Activated CD8-positive, alpha-beta memory T cell treated with anti-CD3 and anti-CD28 coated beads, Interleukin-2, amount 50 U/mL, for 1 hour (primary cell): ENCODE measurements around the gene PRRX2.
"Not testable (repeated sequence)": the region's sequence is repeated elsewhere in the genome, so short reads cannot be mapped to it uniquely, and the experiment has no call there.

Experiments used
- DNase-seq: peaks from one replicate; pipeline ENCODE4 v3.0.0-alpha.2; 2020; ENCODE audit errors: extremely low read depth

The PRRX2 gene

DNA sequence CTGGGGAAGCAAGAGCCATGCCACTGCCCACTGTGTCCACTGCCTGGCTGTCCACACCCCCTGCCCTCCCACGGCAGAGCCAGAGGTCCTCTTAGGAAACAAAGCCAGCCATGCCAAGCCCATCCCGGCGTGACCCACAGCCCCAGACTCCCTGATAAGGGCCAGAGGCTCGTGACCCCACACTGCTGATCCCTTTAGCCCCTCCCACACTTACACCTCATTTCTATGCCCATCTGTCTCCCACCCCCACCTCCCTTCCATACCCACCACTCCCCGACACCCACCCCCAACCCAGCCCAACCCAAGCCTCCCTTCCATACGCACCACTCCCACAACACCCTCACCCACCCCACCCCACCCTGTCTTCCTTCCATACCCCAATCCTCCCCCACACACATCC lies 70.1 kb downstream of the PRRX2 start:
- DNase-seq = no peak

DNA sequence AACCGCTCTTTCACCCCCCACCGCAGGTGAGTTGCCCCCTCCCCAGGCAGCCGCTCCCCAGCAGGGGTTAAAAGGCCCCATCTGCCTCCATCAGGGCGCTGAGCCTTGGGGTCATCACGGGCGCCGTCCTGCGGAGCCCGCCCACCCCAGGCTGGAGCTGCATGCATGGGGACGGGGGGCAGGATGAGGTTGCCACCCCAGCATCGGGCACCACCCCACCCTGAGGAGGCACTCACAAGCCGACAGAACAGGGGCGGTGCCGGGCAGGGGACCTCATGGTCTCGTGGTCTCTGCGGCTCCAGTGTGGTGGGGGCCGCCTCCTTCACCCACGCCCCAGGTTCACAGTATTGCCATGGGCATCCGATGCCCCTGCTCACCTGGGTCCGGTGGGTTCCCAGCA lies 70.9 kb downstream of the PRRX2 start:
- no peak for DNase-seq

DNA sequence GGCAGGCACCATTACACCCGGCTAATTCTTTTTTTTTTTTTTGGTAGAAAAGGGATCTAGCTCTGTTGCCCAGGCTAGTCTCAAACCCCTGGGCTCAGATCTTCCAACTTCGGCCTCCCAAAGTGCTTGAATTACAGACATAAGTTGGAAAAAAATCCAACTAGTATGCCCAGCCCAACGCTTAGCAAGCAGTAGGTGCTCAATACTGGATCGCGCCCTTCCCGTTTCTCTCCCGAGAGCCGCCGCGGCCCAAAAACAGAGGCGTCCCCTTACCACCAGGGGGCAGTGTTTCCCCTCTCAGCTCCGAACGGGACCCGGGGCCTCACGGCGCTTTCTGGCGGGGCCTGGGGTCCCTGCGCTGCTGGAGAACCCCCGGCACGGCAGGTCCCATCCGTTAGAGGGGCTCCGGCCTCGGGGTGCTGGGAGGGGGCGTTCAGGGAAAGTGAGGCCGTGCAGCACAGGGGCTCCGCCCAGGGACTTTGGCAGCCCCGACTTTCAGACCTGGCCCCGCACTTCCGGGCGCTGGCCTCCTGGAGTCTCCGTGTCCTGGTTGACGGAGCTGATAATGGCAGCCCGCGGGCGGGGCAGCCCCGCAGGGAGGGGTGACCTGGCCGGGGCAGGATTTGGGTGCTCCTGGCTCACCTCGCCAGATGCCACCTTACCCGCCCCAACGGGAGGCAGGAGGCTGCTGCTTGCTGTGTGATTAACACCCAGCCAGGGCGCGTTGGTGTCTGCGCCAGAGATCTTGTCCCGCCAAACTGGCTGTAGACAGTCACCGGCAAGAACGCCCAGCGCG lies 72.2 kb downstream of the PRRX2 start:
- peak; percentile 73 for DNase-seq

GRCh38 chr9:129739432-129739831 lies 74.0 kb downstream of the PRRX2 start:
- no peak for DNase-seq

DNA sequence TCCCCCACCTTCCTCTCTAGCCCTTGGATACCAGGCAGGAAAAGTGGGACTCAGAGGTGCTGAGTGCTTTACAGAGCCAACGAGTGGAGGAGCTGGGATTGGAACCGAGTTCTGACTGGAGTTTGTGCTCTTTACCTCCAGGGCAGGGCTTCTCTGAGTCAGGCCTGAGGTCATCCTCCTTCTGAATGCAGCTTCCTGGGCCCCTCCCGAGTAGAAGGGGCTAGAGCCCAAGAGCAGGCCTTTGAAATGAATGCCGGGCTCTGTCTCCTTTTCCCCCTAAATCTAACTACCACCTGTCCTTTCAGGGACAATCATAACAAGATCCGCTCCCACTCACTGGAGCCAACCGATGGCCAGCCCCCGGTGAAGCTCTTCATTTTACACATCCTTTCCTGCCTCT lies 74.7 kb downstream of the PRRX2 start:
- no peak for DNase-seq

GRCh38 chr9:129740666-129741464 lies 75.4 kb downstream of the PRRX2 start:
- DNase-seq = no peak

DNA sequence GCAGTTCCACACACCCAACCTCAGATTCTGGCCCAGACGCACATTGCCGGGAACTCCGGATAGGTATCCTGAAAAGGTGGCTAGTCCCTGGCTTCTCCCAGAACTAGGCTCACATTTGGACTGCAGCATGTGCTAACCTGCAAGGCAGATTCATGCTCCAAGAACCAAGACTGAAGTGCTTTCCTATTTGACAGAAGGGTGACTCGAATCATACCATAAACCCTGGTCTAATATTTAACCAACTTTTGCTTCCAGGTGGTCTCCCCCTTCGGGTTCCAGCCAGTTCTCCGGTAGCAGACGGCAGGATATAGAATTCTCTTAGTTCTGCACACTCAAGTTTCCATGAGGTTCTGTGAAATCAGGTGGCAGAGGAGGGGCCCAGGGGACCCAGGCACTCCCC lies 79.8 kb downstream of the PRRX2 start:
- DNase-seq = no peak

DNA sequence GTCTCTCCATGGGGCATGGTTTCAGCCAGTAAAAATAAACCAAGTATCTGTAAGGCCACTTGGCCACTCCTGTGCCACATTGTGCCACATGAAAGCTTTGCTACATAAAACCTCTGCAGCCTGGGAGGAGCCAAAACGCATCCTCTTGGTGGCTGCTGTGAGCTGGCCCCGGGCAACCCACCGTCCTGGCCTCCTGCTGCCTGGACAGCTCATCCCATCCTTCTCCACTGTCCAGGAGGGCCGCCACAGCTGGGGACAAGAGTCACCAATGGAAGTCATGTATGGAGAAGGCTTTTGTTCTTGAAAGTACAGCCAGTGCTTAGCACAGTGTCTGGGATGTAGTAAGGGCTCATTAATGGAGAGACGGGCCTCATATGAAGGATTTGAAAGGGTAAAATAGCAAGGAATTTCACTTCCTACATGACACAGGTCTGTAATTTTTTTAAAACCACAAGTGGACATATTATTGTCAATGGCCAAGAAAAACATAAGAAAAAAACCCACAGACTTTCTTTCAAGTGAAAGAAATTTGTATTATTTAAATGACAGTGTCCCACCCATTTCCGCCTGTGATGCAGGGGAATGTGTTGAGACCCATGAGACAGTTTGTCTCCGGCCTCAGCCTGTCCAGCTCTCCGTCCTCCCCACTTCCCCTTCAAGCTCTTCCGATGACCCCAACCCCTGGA lies 80.8 kb downstream of the PRRX2 start:
- DNase-seq = no peak

GRCh38 chr9:129748249-129748648 lies 82.8 kb downstream of the PRRX2 start:
- DNase-seq = no peak

- DNase-seq = not testable (repeated sequence)
Observed at GRCh38 chr9:129749052-129749451, 83.6 kb downstream of the PRRX2 start.

DNA sequence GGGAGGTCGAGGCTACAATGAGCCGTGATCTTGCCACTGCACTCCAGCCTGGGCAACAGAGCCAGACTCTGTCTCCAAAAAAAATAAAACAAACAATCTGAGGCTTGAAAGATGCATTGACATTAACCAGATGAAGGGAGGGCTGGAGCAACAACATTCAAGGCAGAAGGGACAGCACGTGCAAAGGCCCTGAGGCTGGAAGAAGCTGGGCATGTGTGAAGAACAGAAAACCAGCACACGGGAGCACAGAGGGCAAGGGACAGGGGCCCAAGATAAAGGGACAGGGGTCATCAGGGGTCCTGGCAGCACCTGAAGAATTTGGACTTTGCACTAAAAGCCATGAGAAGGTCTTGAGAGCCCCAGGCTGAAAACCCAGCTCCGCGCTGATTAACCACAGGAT lies 84.1 kb downstream of the PRRX2 start:
- no peak for DNase-seq

DNA sequence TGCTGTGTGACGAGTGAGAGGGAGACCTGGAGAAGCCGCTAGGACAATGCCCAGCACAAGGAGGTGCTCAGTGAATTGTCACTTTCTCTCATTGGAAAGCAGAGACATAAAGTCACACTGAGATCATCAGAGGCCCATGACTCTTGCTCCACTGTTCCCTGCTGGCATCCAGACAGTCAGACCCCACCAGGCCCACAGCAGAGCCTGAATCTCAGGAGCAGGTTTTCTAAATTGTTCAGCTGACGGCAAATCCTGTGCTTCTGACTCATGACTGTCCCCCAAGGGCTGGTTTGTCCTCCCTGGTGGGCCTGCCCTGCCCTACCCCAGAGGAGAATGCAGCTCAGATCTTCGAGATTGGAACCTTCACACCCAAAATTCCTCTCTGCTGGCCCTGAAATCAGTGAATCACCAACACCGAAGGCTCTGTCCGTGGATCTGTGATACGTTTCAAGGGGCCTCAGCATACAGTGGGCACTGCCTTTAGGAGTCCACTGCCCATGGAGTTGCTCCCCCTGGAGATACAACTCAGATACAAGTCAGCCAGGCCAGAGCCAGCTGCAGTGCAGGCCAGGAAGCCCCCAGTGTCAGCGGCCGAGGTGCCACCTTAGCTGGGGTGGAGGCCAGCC lies 84.7 kb downstream of the PRRX2 start:
- DNase-seq = no peak

DNA sequence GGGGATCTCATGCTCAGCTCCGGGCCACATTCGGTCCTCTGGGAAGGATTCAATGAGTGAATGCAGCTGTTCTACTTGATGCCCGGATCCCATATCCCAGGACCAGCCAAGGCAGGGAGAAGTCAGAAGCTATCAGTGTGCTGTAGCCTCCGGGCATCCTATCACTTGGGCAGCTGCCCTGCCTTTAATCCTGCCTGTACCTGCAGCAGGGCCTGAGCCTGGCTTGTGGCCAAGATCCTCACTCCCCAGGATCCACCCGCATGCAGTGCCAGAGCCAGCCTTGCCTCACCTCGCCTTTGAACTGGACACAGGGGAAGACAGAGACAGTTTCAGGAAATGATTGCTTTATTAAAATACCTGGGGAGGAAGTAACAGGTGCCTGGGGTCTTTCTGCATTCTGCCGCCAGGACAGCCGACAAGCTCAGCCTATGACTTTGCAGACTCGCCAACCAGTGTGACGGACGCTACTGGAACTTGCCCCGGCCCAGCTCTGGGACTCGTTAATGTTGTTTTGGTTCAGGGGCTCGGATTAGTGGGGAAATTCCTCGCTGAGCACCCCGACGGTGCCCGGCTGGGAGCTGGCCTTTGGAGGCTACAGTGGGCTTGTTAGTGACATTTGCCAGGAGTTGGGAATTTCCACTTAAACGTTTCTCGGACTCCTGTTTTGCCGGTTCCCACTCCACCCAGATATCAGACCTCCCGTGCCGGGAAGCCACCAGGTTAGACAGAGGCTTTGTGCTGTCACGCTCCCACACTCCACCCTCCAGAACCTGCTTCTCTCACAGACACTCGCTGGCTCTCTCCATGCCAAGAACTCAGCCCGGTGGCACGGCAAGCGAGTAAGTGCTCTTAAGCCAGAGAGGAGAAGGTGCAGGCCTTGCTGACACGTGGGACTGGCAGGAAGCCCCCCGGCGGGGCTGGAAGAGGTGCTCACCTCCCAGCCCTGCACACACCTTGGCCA lies 86.7 kb downstream of the PRRX2 start:
- DNase-seq = no peak

DNA sequence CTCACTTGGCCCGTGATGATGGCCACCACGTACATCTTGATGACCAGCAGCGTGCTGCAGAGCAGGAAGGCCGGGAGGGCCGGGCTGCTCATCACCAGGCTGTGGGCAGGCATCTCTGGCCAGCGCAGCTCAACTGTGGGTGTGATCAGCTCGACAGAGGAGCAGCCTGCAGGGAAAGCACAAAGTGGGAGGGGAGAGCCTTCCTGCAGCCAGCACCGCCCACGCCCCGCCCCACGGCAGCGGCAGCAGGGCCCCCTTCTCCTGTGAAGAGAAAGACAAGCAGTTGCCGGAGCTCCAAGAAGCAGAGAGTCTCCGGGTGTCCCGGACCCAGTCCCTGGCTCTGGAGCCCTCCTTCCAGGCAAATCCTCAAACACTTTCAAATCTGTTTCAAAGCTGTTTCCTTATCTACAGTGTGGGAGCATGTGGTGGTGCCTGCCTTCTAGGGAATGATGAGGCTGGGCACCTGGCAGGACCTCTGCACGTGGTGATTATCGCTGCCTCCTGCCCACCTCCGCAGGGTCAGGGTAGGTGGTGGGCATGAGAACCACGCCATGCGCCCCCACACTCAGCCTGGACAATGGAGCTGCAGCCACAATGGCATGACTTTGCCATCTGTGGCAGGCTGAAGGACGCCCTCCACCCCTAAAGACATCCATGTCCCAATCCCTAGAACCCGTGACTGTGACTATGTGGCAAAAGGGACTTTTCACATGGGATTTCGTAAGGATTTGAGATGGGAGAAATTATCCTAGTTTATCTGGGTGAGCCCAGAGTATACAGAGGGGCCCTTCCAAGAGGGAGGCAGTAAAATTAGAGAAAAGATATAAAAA lies 87.7 kb downstream of the PRRX2 start, which contains the start of gene PTGES:
Gene PTGES (minus strand): TSS at position 143 of the 830 bp plus-strand sequence. CDS start 30 bp downstream, at position 113.
- no peak for DNase-seq

DNA sequence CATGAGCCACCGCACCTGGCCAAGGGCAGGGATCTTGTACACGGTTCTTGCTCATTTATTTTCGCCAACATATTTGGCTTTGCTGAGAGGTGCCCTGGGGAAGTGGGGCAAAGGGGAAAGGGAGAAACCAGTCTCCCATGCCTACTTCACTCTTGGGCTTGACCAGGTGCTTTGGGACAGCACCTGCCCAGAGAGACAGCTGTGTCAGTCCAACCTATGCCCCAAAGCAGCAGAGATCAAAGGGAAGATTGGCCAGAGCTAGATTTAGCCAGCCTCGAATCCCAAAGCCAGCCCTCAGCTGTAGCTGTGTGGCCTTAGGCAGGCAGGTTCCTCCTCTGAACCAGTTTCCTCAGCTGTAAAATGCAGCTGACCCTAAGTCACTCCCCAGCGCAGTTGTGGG lies 89.7 kb downstream of the PRRX2 start:
- no peak for DNase-seq

DNA sequence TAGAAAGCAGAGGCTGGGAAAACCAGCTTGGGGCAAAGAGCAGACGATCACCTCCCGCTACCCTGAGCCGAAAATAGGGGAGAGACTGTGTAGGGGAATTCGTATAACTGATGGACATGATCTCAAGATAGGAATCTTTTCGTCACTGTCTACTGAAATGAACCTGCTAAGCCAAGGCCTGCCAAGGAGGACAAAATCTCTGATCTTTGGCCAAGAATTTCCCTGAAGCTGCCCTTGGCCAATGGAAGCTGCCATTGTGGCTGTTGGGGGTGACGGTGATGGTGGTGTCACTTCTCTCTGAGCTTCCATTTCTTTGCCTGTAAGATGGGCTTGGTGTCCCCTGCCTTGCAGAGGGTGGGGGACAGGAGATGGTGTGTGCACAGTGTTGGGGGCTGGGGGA lies 90.7 kb downstream of the PRRX2 start:
- DNase-seq = no peak

DNA sequence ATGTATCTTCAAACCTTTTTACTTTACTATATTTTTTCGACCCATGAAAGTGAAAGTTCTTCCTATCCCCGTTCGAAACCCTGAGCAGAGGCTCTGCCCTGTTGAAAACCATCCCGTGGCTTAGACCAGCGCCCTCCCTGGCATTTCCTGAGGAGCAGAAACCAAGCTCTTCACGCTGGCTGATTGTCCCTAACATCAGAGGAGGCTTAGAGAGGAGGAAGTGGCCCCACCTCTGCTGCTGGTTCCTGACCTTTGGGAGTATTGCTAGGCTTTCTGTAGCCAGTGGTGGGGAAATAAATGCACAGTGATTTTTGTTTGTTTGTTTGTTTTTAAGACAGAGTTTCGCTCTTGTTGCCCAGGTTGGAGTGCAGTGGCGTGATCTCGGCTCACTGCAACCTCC lies 91.6 kb downstream of the PRRX2 start:
- DNase-seq = no peak

GRCh38 chr9:129759319-129759718 lies 93.9 kb downstream of the PRRX2 start:
- no peak for DNase-seq

- no peak for DNase-seq
Observed at GRCh38 chr9:129759804-129760502, 94.5 kb downstream of the PRRX2 start.
